HFF-Myc (cell line): Measurements from ENCODE around the gene SEMA3C.

Source experiments
- DNase-seq: peaks from one replicate; pipeline ENCODE4 v3.0.0-alpha.2; 2011; ENCODE audit warnings: low read depth; ENCODE audit errors: extremely low read depth
- H3K4me3 ChIP-seq: replicated peaks from 2 replicates; pipeline ENCODE4 v1.5.1; 2011; ENCODE audit warnings: low read depth, mild to moderate bottlenecking, control low read depth, low read length
- TF ChIP-seq, protein P1 (sequence below): IDR thresholded peaks from 2 replicates; pipeline ENCODE4 v1.5.1; 2012; ENCODE audit warnings: mild to moderate bottlenecking, low read depth, low read length, control low read depth; ENCODE audit errors: missing control alignments

SEMA3C gene

DNA sequence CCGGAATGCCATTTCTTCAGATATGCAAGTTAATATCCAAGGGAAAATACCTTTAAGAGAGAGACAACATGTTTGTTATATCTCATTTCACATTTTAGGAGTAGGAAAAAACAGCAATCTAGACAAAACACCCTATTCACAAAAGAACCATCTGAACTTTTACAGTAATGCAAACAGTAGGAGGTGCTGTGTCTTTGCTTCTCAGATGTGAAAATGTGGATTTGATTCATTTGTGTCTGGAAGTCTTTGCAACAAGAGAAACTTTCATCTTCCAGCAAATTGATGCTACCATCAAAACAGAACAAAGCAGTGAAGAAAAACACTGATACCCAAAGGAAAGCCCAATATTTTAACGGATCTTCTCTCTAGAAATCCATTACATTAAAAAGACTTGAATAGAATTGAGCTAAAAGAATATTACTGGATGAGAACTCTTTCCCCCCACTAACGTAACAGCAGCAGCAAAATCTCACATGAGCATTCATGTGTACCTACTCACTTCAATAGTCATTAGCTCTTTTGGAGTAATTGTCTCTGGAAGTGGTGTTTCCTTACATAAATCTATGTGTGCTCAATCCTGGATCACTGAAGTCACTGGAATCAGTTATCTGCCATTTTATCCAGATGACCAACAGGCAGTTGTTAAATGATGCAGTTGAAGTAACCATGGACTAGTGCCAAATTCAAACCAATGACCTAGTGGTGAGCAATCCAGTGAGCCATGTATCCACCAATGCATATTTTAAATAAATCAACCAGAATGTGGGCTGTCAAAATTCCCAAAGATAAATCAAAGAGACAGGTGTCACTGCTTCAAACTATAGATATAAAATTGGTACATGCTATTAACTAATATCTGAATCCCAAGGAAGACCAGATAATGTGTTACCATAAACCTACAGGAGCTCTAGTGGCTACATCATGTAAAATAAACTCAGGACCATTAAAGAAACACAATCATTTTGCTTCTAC, 1.8 kb downstream of the SEMA3C start:
- H3K4me3 ChIP-seq: peak overlapping the region; percentile 88
- TF ChIP-seq, protein P1, sequence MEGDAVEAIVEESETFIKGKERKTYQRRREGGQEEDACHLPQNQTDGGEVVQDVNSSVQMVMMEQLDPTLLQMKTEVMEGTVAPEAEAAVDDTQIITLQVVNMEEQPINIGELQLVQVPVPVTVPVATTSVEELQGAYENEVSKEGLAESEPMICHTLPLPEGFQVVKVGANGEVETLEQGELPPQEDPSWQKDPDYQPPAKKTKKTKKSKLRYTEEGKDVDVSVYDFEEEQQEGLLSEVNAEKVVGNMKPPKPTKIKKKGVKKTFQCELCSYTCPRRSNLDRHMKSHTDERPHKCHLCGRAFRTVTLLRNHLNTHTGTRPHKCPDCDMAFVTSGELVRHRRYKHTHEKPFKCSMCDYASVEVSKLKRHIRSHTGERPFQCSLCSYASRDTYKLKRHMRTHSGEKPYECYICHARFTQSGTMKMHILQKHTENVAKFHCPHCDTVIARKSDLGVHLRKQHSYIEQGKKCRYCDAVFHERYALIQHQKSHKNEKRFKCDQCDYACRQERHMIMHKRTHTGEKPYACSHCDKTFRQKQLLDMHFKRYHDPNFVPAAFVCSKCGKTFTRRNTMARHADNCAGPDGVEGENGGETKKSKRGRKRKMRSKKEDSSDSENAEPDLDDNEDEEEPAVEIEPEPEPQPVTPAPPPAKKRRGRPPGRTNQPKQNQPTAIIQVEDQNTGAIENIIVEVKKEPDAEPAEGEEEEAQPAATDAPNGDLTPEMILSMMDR: peak; percentile 45
- no peak for DNase-seq

DNA sequence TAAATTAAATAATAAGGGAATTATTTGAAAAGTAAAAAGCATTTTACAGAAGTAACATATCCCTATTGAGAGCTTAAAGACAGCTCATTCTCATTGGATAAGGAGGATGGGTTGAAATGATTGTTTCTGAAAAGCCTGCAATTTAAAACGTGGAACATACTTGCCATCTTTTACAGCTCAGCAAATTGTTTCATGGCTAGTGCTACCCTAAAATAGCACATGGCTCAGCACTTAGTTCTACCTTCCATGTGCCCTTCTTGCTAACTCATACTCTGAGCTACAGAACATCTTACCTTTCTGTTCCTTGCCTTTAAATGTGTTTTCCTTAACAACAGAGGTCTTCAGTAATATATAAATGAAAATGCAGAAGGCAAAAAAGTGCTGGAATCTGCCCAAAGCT, 8.6 kb downstream of the SEMA3C start:
- H3K4me3 ChIP-seq: no peak overlapping the region
- no peak for DNase-seq
- TF ChIP-seq, protein P1: no peak

DNA sequence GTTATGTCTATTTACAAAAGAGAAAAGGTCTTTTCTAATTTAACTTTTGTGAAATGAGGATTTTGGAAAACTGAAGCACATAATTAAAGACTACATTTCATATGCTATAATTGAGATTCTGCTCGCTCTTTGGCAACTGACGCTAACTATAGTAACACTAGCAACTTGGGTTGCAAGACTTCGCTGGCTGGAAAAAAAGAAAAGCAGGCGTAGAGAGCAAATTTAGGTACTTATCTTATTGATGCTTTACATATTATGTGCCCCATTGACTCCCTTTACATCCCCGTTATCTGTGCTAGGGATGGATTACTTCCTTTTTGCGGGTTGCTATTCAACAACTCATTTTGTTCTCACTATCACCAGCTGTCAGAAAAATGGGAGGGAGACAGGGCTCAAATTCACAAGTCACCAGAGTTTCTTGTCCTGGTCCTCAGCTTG, 10.5 kb downstream of the SEMA3C start:
- DNase-seq: no peak
- no peak overlapping the region for H3K4me3 ChIP-seq
- TF ChIP-seq, protein P1: no peak

DNA sequence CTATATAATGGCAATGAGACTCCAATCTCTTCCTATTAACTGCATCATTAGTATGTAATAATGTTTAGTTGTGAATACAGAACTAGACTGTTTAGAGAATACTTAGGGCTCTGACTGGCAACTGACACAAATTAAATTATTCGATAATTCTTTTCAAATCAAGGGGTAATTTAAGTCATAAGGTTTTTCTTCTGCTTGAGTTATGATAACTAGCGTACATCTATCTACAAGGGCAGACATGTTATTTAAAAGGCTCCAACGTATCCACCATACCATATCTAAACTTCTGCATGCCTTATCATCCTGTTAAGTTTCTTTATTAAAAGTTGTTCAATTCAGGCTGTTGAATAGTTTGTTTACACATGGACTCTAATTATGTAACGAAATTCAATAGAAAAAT, 11.2 kb downstream of the SEMA3C start:
- H3K4me3 ChIP-seq: no peak overlapping the region
- TF ChIP-seq, protein P1: no peak

DNA sequence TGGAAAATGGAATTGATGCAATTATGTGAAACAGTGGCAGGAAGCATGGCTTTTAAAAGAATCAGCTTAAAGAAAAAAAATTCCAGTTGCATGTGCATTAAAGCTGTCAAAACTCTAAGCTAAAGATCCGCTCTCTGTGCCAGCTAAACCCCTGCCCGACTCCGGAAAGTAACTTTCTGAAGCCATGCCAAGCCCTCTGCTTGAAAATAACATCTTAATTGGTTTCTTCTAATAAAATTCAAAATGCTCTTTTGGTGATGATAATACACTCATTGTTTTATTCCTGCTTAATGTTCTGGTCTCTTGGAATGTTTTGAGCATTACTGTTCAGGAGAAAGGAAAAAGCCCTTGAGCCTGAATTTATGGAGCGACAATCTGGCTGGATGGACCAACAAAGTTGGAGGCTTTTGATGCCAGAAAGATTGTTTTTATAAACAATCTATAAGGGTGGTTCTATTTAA, 11.7 kb downstream of the SEMA3C start:
- TF ChIP-seq, protein P1: no peak
- no peak overlapping the region for H3K4me3 ChIP-seq
- DNase-seq: no peak

More for the DNA sequence above, 11.2 kb downstream of the SEMA3C start:
- no peak for DNase-seq

DNA sequence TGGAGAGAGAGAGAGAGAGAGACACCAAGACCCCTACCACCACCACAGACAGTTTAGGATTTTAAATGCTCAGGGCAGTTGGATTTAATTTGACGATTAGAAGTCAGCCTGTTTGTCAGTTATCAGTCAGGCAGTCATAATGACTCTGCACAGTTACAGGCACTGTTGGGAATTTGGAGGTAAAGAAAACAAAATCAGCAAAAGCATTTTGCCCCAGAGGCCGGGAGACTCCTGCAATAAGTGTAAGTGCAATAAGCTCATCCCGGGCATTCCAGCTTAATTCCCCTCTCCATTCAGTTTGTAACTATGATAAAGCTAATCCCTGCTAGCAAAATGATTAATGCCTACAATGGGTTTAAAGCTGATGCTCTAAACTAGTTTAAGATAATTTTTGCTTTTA, 13.5 kb downstream of the SEMA3C start:
- no peak for DNase-seq
- TF ChIP-seq, protein P1: no peak
- no peak overlapping the region for H3K4me3 ChIP-seq
